GM12801 (cell line): ENCODE results near the gene THOP1.

ENCODE experiments used
- TF ChIP-seq, protein P1 (sequence below): IDR thresholded peaks from one replicate; pipeline ENCODE4 v1.5.1; 2011; ENCODE audit warnings: control low read depth; ENCODE audit not compliant: insufficient read length; ENCODE audit errors: extremely low read depth

THOP1 gene

DNA sequence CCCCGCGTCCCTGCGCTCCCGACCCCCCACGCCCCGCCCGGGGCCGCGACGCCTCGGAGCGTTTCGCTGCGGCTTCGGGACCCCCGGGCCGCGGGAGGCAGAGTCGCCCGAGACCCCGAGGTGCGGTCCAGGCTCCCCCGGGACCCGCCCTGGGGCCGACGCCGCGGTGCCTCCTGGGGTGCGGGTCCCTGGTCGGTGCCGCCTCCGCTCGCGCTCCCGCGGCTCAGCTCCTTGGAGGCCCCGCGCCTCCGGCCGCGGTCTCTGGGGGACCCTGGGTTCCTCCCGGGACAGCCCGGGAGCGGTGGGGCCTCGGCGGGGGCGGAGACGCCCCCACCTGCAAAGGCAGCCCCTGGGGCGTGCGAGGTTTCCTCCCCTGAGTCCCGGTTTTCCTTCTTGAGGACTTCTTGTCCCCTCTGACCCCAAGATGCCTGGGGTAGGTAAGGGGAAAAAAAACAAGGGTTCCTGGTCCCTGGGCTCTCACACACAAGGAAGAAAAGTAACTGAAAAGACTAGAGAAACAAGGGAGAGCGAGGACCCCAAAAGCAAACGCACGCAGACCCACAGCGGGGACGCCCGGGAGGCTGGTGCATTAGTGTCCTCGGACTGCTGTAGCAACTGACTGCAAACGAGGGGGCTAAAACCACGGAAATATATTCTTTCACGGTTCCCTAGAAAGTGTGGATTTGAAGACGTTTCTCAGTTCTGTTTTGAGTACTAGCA, 56.7 kb downstream of the THOP1 start:
- TF ChIP-seq, protein P1, sequence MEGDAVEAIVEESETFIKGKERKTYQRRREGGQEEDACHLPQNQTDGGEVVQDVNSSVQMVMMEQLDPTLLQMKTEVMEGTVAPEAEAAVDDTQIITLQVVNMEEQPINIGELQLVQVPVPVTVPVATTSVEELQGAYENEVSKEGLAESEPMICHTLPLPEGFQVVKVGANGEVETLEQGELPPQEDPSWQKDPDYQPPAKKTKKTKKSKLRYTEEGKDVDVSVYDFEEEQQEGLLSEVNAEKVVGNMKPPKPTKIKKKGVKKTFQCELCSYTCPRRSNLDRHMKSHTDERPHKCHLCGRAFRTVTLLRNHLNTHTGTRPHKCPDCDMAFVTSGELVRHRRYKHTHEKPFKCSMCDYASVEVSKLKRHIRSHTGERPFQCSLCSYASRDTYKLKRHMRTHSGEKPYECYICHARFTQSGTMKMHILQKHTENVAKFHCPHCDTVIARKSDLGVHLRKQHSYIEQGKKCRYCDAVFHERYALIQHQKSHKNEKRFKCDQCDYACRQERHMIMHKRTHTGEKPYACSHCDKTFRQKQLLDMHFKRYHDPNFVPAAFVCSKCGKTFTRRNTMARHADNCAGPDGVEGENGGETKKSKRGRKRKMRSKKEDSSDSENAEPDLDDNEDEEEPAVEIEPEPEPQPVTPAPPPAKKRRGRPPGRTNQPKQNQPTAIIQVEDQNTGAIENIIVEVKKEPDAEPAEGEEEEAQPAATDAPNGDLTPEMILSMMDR = no peak

DNA sequence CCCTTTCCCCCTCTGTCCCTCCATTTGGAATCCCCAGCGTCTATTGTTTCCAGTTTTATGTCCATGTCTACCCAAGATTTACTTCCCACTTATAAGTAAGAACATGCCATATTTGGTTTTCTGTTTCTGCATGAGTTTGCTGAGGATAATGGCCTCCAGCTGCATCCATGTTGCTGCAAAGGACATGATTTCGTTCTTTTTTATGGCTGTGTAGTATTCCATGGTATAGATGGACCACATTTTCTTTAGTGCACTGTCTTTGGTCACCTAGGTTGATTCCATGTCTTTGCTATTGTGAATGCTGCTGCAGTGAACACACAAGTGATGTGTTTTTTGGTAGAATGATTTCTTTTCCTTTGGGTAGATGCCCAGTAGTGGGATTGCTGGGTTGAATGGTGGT, 59.8 kb downstream of the THOP1 start:
- TF ChIP-seq, protein P1 = no peak

DNA sequence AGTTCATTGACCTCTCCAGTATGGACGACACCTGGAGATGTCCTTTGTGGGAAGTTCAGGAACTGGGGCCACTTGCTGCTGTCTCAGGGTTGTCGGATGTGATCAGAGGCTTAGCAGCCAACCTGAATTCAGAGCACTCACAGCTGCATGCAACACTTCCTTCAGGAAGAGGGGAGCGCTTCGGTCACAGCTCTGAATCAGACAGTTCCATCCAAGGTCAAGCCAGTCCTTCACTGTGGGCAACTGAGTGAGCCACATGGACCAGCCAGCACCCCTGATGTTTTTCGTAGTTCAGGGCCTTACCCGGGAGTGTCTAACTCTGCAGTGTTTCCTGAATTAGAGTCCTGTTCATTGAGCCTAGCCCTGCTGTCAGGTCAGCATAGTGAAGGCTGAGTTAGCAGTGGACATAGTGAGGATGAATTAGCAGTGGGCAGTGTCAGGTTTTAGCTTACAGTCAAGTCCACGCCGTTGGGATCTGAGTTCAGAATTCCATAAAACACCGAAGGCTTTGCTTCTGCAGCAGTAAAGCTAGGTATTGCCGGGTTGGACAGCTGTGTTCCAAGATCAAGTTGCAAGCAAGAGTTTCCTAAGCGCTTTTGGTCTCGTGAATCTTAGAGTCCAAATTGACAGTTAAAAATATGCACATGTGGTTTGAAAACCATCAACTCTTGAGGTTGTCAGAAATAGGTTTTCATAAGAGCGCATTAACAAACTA, 61.0 kb downstream of the THOP1 start:
- TF ChIP-seq, protein P1 = no peak

DNA sequence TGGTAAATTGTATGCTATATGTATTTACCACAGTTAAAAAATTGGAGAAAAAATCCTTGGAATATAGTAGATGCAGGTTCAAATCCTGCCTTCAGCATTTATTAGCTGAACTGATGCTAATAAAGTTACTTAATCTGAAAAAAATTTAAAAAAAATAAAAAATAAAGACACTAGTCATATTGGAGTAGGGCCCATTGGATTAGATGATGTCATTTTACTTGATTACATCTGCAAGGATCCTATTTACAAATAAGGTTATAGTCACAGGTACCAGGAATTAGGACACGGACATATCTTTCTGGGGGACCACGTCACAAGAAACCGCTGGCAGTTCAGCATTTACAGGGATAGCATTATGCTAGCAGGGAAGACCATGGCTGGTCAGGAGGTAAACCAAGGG, 62.2 kb downstream of the THOP1 start:
- TF ChIP-seq, protein P1 = no peak

DNA sequence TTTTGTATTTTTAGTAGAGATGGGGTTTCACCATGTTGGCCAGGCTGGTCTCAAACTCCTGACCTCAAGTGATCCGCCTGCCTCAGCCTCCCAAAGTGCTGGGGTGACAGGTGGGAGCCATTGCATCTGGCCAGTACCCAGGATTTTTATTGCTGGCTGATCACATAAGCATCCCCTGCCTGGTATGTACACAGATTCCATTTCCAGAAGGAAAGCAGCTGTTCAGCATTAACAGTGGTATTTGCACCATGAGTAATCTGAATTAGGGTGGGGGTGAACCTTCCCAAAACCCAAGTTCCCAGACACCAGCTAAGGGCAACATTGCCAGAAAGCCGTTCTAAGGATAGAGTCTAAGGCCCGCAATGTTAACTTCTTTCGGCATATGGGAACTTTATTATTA, 63.3 kb downstream of the THOP1 start:
- TF ChIP-seq, protein P1 = no peak

DNA sequence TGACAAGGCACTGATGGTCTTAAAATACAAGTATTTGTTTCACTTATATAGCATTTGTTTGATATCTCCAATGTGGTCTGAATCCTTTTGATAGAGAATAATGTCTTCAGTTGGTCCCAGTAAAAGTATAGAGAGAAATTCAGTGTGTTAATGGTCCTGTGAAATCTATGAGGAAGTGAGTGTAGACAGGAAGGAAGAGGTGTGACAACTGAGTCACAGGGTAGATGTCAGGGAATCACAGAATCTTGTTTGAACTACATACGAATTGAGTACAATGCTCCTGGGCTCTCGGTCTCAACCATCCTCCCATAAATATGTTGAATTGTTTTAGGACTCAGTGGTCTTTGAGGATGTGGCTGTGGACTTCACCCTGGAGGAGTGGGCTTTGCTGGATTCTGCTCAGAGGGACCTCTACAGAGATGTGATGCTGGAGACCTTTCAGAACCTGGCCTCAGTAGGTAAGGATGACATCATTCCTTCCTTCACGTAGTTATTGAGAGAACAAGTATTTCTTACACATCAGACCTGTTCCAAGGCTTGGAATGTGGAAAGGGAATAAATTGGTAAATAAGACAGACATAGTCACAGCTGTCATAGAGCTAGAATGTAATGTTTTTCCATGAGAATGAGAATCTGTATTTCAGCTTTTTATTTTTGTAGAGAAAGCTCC, 65.1 kb downstream of the THOP1 start:
- TF ChIP-seq, protein P1 = no peak

DNA sequence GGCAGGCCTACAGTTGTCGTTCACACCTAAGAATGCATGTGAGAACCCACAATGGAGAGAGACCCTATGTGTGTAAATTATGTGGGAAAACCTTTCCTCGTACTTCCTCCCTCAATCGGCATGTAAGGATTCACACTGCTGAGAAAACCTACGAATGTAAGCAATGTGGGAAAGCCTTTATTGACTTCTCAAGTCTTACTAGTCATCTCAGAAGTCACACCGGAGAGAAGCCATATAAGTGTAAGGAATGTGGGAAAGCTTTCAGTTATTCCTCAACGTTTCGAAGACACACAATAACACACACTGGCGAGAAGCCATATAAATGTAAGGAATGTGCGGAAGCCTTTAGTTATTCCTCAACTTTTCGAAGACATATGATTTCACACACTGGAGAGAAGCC, 67.3 kb downstream of the THOP1 start:
- TF ChIP-seq, protein P1 = no peak
